Thyroid gland (tissue), 4 donors: Measurements from ENCODE around the gene ZDHHC11B. TPM values are rescaled to one million over a fixed set of nuclear protein-coding genes. Genes with fewer than 3 reads are reported as not detected.
"Not testable (repeated sequence)": the region's sequence is repeated elsewhere in the genome, so short reads cannot be mapped to it uniquely, and the experiment has no call there.

Source experiments
- DNase-seq, 2 donors: peaks; one replicate each; pipeline ENCODE4 v3.0.0-alpha.2; 2019
- H3K27ac ChIP-seq, 3 donors: fragments of 200-600 bp; sonication (generic); 1 replicate in 2 of 3; 2 replicates in 1 of 3; pipeline ENCODE4 v1.5.1; 2016 to 2019; ENCODE audit warnings: mild to moderate bottlenecking in 1 of 3, moderate library complexity in 1 of 3
- H3K27me3 ChIP-seq: fragments of 200-600 bp; sonication (generic); one replicate; pipeline ENCODE4 v1.5.1; 2019
- H3K36me3 ChIP-seq, 2 donors: fragments of 200-600 bp; sonication (generic); one replicate each; pipeline ENCODE4 v1.5.1; 2016 to 2019
- H3K4me1 ChIP-seq, 2 donors: fragments of 200-600 bp; sonication (generic); one replicate each; pipeline ENCODE4 v1.5.1; 2017 to 2019
- H3K4me3 ChIP-seq, 3 donors: fragments of 200-600 bp; sonication (generic); replicated peaks in 1 of 3; 1 replicate in 2 of 3; 2 replicates in 1 of 3; pipeline ENCODE4 v1.5.1; 2016; ENCODE audit warnings: mild to moderate bottlenecking in 1 of 3
- H3K9me3 ChIP-seq: fragments of 200-600 bp; sonication (generic); one replicate; pipeline ENCODE4 v1.5.1; 2017
- CTCF ChIP-seq, 6 experiments: fragments of 200-600 bp in 3 of 6; fragments of 450-650 bp in 3 of 6; sonication (generic) in 3 of 6; IDR thresholded peaks; one replicate each; pipeline ENCODE4 v1.5.1; 2016 to 2019; ENCODE audit warnings: antibody characterized with exemption in 6 of 6, mild to moderate bottlenecking in 2 of 6, inconsistent platforms in 1 of 6, moderate library complexity in 1 of 6
- POLR2A ChIP-seq, 2 donors: fragments of 450-650 bp; IDR thresholded peaks; one replicate each; pipeline ENCODE4 v1.6.1; 2017; ENCODE audit warnings: antibody characterized with exemption in 2 of 2, mild to moderate bottlenecking in 2 of 2, moderate library complexity in 1 of 2
- WGBS, 2 donors: methylation state at CpG; one replicate each; pipeline ENCODE4 v1.1.5; 2017; 5-methylcytosine and 5-hydroxymethylcytosine counted together
- intact Hi-C: fragments of 100-400 bp; cut with DNase I; formaldehyde crosslinking; loops from one replicate; pipeline ENCODE4 v1.15.1; 2023
- total RNA-seq, 4 donors: library from RNA; depleted of rRNA; stranded (reverse); fragments of >200 nt; gene quantifications; one replicate each; pipeline ENCODE4 v1.2.3, GENCODE V29; 2016

Gene ZDHHC11B
- total RNA-seq, 4 donors from 2014 or later, result 1.6 to 6.8 (median 2.9) TPM

- WGBS, 2 donors, result 91 to 100% methylated on average over 1 to 14 of the region's 14 CpGs
- H3K9me3 ChIP-seq, result no peaks in the 10 kb centered on the region
- no peak overlapping the region for H3K4me3 ChIP-seq
- TF ChIP-seq CTCF (IDR thresholded peaks at IDR 0.05) (no peak), POLR2A (IDR thresholded peaks at IDR 0.05) (no peak)
- no peak overlapping the region for H3K27ac ChIP-seq
- no peaks in the 10 kb centered on the region for H3K27me3 ChIP-seq
- no peaks in the 10 kb centered on the region for H3K36me3 ChIP-seq
- H3K4me1 ChIP-seq, result no peaks in the 10 kb centered on the region
- DNase-seq, result no peak
- intact Hi-C loops, result no loop called here
Observed at GRCh38 chr5:749101-749670, 35.3 kb downstream of the ZDHHC11B start.

GRCh38 chr5:748011-748980 lies 36.2 kb downstream of the ZDHHC11B start:
- H3K27ac ChIP-seq, H3K4me3 ChIP-seq, H3K9me3 ChIP-seq, intact Hi-C loops, H3K4me1 ChIP-seq, H3K27me3 ChIP-seq, DNase-seq, H3K36me3 ChIP-seq: not testable (repeated sequence)
- 82 to 98% methylated on average over 4 to 17 of the region's 18 CpGs for WGBS, 2 donors

GRCh38 chr5:747303-747844 lies 37.2 kb downstream of the ZDHHC11B start:
- H3K27me3 ChIP-seq, H3K9me3 ChIP-seq, intact Hi-C loops, H3K4me3 ChIP-seq, H3K4me1 ChIP-seq, DNase-seq, H3K36me3 ChIP-seq, H3K27ac ChIP-seq: not testable (repeated sequence)
- 96% methylated on average over 4 of the region's 9 CpGs; no CpG with 5 or more reads in 1 of the 2 donors for WGBS, 2 donors

GRCh38 chr5:746258-746761 lies 38.2 kb downstream of the ZDHHC11B start:
- no peaks in the 10 kb centered on the region for H3K4me1 ChIP-seq
- TF ChIP-seq POLR2A (IDR thresholded peaks at IDR 0.05) (no peak), CTCF (IDR thresholded peaks at IDR 0.05) (no peak)
- no peak for DNase-seq
- H3K27me3 ChIP-seq, result no peaks in the 10 kb centered on the region
- no peaks in the 10 kb centered on the region for H3K9me3 ChIP-seq
- intact Hi-C loops, result no loop called here
- H3K36me3 ChIP-seq, result no peaks in the 10 kb centered on the region
- WGBS, 2 donors, result 67 to 81% methylated on average over 6 to 8 of the region's 11 CpGs
- no peak overlapping the region for H3K4me3 ChIP-seq
- H3K27ac ChIP-seq, result no peak overlapping the region

GRCh38 chr5:745272-746142 lies 39.0 kb downstream of the ZDHHC11B start:
- H3K27ac ChIP-seq, H3K9me3 ChIP-seq, H3K27me3 ChIP-seq, H3K4me3 ChIP-seq, H3K4me1 ChIP-seq, H3K36me3 ChIP-seq, intact Hi-C loops, DNase-seq: not testable (repeated sequence)
- WGBS, 2 donors, result 93 to 94% methylated on average over 10 to 15 of the region's 23 CpGs

GRCh38 chr5:743696-744404 lies 40.7 kb downstream of the ZDHHC11B start:
- H3K27ac ChIP-seq, H3K4me3 ChIP-seq, DNase-seq, H3K9me3 ChIP-seq, H3K27me3 ChIP-seq, H3K4me1 ChIP-seq, intact Hi-C loops, H3K36me3 ChIP-seq: not testable (repeated sequence)
- 90 to 91% methylated on average over 11 of the region's 11 CpGs for WGBS, 2 donors

GRCh38 chr5:742276-742675 lies 42.3 kb downstream of the ZDHHC11B start:
- DNase-seq, H3K36me3 ChIP-seq, H3K9me3 ChIP-seq, intact Hi-C loops, H3K27ac ChIP-seq, H3K4me1 ChIP-seq, H3K27me3 ChIP-seq, H3K4me3 ChIP-seq: not testable (repeated sequence)
- WGBS, 2 donors, result 84 to 91% methylated on average over 6 of the region's 6 CpGs

GRCh38 chr5:734145-734544 lies 50.4 kb downstream of the ZDHHC11B start:
- H3K9me3 ChIP-seq, H3K4me1 ChIP-seq, H3K27me3 ChIP-seq, DNase-seq, H3K4me3 ChIP-seq, intact Hi-C loops, H3K36me3 ChIP-seq, H3K27ac ChIP-seq: not testable (repeated sequence)
- WGBS, 2 donors, result no CpG with 5 or more reads among the region's 1 CpG

GRCh38 chr5:732754-733454 lies 51.6 kb downstream of the ZDHHC11B start:
- H3K27me3 ChIP-seq, DNase-seq, H3K27ac ChIP-seq, intact Hi-C loops, H3K9me3 ChIP-seq, H3K4me3 ChIP-seq, H3K36me3 ChIP-seq, H3K4me1 ChIP-seq: not testable (repeated sequence)
- 95 to 96% methylated on average over 10 of the region's 10 CpGs for WGBS, 2 donors
